ENCODE results near the gene CSGALNACT2. TPM values are rescaled to one million over a fixed set of nuclear protein-coding genes. Genes with fewer than 3 reads are reported as not detected.

Gene CSGALNACT2
- total and polyA plus RNA-seq, 7 donors = 10.2 to 33.1 (median 18.9) TPM

DNA sequence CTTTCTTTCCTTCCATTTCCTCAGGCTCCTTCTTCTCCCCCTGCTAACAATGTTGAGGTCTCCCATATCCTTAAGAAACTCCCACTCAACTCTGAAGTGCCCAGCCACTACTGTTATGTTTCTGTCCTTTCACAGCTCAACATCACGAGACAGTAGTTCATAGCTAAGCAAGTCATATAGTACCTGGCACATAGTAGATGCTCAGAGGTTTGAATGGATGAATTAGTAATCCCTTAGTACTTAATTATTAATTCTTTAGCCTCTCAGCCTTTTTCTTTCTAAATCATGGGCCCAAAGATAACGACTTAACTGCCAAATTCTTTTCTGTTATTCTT, 22.6 kb downstream of the CSGALNACT2 start:
- Histone ChIP-seq H3K4me1 (peaks cover 9% of the 10 kb centered on the region), H3K4me3 (no peak overlapping the region), H3K27ac (no peak overlapping the region), H3K9me3 (no peaks in the 10 kb centered on the region), H3K27me3 (ENCODE audit: insufficient read depth in 3 of 3, low read length in 2 of 3) (no peaks in the 10 kb centered on the region), H3K36me3 (ENCODE audit: insufficient read depth in 1 of 2, low read depth in 1 of 2) (peaks cover 6 to 26% of the 10 kb centered on the region in 2 donors)
- WGBS, 3 donors = 93 to 96% (median 95%) methylated on average over 2 of the region's 2 CpGs
- no peak for ATAC-seq
- intact Hi-C loops (cut with DNase I) = no loop called here
- no peak for DNase-seq
- TF ChIP-seq, protein P1, sequence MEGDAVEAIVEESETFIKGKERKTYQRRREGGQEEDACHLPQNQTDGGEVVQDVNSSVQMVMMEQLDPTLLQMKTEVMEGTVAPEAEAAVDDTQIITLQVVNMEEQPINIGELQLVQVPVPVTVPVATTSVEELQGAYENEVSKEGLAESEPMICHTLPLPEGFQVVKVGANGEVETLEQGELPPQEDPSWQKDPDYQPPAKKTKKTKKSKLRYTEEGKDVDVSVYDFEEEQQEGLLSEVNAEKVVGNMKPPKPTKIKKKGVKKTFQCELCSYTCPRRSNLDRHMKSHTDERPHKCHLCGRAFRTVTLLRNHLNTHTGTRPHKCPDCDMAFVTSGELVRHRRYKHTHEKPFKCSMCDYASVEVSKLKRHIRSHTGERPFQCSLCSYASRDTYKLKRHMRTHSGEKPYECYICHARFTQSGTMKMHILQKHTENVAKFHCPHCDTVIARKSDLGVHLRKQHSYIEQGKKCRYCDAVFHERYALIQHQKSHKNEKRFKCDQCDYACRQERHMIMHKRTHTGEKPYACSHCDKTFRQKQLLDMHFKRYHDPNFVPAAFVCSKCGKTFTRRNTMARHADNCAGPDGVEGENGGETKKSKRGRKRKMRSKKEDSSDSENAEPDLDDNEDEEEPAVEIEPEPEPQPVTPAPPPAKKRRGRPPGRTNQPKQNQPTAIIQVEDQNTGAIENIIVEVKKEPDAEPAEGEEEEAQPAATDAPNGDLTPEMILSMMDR (IDR thresholded peaks at IDR 0.05) = no peak

DNA sequence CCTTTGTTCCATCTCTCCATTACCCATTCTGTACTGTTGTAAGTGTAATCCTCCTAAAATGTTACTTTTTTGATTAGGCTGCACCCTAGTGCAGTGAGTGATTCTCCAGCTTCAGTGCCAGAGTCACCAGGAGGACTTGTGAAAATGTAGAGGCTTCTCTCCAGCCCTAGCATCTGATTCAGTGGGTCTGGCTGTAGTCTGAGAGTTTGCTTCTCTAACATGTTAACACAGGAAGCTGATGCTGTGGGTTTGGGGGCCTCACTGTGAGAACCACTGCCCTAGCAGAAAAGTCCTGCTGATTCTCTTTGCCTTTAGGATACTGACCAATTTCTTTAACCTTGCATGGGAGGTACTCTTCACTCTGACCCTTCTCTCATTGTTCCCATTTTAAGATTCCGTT, 24.4 kb downstream of the CSGALNACT2 start:
- no peaks in the 10 kb centered on the region for H3K27me3 ChIP-seq (ENCODE audit: insufficient read depth in 3 of 3, low read length in 2 of 3)
- 87 to 100% (median 91%) methylated on average over 1 of the region's 1 CpG for WGBS, 3 donors
- intact Hi-C loops (cut with DNase I) = no loop called here
- DNase-seq (no peak), ATAC-seq (no peak)
- TF ChIP-seq, protein P1 (IDR thresholded peaks at IDR 0.05) = no peak
- peaks cover 6 to 34% of the 10 kb centered on the region in 2 donors for H3K36me3 ChIP-seq (ENCODE audit: insufficient read depth in 1 of 2, low read depth in 1 of 2)
- no peak overlapping the region for H3K27ac ChIP-seq
- H3K4me1 ChIP-seq = peaks cover 9% of the 10 kb centered on the region
- H3K9me3 ChIP-seq = no peaks in the 10 kb centered on the region
- no peak overlapping the region for H3K4me3 ChIP-seq

DNA sequence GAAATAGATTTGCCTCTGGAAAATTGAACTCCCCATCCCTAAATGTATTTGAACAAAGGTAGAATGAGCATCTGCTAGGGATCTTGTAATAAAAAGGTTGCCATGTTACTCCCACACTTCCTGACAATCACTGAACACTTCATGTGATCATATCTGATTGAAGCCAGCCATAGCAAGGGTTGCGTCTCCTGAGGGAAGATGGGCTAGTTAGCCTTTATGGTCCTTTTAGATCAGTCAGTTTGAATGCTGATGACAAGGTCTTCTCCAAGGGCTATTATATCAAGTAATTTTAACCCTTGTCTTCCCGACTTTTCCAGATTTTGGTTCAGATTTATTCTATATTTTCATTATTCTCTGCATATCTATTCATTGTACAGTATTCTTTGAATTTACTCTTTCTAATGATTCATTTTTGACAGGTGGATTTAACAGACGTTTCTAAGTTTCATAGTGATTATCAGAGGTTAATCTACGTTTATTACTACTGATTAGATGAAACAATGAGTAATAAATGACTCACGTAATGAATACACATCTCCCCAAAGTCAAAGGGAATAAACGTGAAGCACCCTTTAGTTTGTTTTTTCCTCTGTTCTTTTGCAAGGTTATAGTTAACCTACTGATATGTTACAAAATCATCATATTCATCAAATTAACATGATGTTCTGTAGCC, 28.1 kb downstream of the CSGALNACT2 start:
- no peak overlapping the region for H3K27ac ChIP-seq
- H3K4me3 ChIP-seq = no peak overlapping the region
- peaks cover 6 to 59% of the 10 kb centered on the region in 2 donors for H3K36me3 ChIP-seq (ENCODE audit: insufficient read depth in 1 of 2, low read depth in 1 of 2)
- DNase-seq (no peak), ATAC-seq (no peak)
- no peaks in the 10 kb centered on the region for H3K4me1 ChIP-seq
- H3K27me3 ChIP-seq (ENCODE audit: insufficient read depth in 3 of 3, low read length in 2 of 3) = no peaks in the 10 kb centered on the region
- intact Hi-C loops (cut with DNase I) = no loop called here
- no peaks in the 10 kb centered on the region for H3K9me3 ChIP-seq
- 80 to 82% (median 82%) methylated on average over 6 of the region's 6 CpGs for WGBS, 3 donors
- TF ChIP-seq, protein P1 (IDR thresholded peaks at IDR 0.05) = no peak

DNA sequence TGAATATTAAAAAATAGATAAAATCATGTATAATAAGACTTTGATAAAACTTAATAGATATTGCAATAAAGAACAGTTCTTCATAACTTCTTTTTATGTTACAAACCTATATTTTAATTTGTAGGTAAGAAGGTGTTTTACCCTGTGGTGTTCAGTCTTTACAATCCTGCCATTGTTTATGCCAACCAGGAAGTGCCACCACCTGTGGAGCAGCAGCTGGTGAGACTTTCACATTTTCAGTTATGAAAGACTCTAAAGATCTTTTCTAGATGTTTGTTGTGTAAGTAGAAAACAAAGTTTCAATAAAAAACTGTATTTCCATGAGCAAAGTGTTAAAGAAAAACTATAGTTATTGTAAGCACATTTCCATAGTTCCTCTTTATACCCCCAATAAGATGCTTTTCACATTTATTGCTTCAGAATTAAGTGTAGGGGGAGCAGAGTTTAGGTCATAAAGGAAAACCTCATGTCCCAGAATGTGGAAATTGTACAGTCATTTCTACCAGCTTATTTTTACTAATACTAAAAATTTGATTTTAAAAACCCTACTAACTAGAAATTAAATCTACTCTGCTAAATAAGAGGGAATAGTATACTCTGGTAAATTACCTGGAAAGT, 28.7 kb downstream of the CSGALNACT2 start:
- Histone ChIP-seq H3K27ac (no peak overlapping the region), H3K9me3 (no peaks in the 10 kb centered on the region), H3K27me3 (ENCODE audit: insufficient read depth in 3 of 3, low read length in 2 of 3) (no peaks in the 10 kb centered on the region), H3K4me3 (no peak overlapping the region), H3K36me3 (ENCODE audit: insufficient read depth in 1 of 2, low read depth in 1 of 2) (peaks cover 6 to 59% of the 10 kb centered on the region in 2 donors), H3K4me1 (no peaks in the 10 kb centered on the region)
- DNase-seq (no peak), ATAC-seq (no peak)
- intact Hi-C loops (cut with DNase I) = no loop called here
- TF ChIP-seq, protein P1 (IDR thresholded peaks at IDR 0.05) = no peak

DNA sequence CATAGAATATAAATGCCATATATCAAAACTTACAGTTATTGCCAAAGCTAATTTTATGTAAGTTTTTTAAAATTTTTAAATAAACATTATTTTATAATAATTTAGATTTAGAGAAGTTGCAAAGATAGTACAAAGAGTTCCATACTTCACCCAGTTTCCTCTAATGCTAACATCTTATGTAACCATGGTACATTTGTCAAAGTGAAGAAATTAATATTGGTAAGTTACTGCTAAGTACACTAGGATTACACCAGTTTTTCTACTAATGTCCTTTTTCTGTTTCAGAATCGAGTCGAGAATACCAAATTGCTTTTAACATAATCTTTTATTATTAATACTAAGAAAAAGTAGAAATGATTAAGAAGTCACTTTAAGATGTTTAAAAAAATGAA, 29.2 kb downstream of the CSGALNACT2 start:
- WGBS, 3 donors = 72 to 94% (median 94%) methylated on average over 2 of the region's 2 CpGs
- ATAC-seq (no peak), DNase-seq (no peak)
- no peak overlapping the region for H3K27ac ChIP-seq
- peaks cover under 1 to 59% of the 10 kb centered on the region in 2 donors for H3K36me3 ChIP-seq (ENCODE audit: insufficient read depth in 1 of 2, low read depth in 1 of 2)
- TF ChIP-seq, protein P1 (IDR thresholded peaks at IDR 0.05) = no peak
- no peaks in the 10 kb centered on the region for H3K9me3 ChIP-seq
- no peak overlapping the region for H3K4me3 ChIP-seq
- intact Hi-C loops (cut with DNase I) = no loop called here
- no peaks in the 10 kb centered on the region for H3K27me3 ChIP-seq (ENCODE audit: insufficient read depth in 3 of 3, low read length in 2 of 3)
- no peaks in the 10 kb centered on the region for H3K4me1 ChIP-seq

Measured in psoas muscle (tissue), 8 donors.